T-helper 9 cell (primary cell): ENCODE measurements around the gene ARL4C.

Source experiments
- DNase-seq: peaks from one replicate; pipeline ENCODE4 v3.0.0-alpha.2; 2020

Gene ARL4C

DNA sequence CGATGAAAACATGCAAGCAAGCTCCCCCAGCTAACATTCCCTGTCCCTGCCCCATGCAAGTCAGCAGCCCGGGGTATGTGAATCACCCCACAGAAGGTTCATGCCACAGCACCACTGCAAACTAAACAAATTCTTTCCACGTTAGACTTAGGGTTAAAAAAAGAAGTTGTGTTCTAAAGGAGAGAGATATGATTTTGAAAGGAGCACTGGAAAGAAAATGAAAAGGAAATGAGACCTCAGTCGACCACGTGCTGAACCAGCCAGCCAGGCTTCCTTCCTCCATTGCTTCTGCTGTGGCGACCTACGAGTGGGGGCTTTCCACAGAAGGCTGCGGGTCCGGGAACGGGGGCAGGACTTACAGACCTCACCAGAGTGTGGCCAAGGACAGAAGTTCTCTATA, 52.0 kb downstream of the ARL4C start:
- DNase-seq, result peak; percentile 35

GRCh38 chr2:234444242-234444730, 52.6 kb downstream of the ARL4C start:
- DNase-seq, result no peak
